IPS-18c (cell line): ENCODE results near the gene NPVF.

Experiments
- H3K4me3 ChIP-seq: 2 replicates; pipeline ENCODE4 v1.7.0; 2013; ENCODE audit warnings: low read depth, mild to moderate bottlenecking, low read length, moderate library complexity; ENCODE audit not compliant: insufficient read depth
- H3K9me3 ChIP-seq: one replicate; pipeline ENCODE4 v1.6.1; 2013; ENCODE audit warnings: mild to moderate bottlenecking, low read length, moderate library complexity; ENCODE audit not compliant: control insufficient read depth, insufficient read depth

NPVF gene

DNA sequence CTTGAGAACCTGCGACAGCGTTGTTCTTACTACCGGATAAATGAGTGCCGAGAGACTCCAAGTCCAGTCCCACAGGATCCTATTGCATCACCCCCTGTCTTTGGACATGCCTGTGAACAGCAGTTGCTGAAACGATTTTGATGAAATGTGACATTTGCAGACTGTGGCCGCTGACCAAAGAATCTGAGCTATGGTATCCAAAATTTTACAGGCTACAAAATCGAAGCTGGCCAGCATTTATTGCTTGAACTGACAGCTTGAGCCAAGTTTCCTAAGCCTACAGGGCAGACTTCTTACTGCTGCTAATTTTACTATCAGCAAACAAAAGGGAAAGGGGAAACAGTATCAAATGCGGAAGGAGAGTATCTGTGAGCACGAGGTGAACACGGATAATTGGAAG is 12.1 kb upstream of the NPVF start:
- Histone ChIP-seq H3K9me3 (no peaks in the 10 kb centered on the region), H3K4me3 (no peak overlapping the region)

DNA sequence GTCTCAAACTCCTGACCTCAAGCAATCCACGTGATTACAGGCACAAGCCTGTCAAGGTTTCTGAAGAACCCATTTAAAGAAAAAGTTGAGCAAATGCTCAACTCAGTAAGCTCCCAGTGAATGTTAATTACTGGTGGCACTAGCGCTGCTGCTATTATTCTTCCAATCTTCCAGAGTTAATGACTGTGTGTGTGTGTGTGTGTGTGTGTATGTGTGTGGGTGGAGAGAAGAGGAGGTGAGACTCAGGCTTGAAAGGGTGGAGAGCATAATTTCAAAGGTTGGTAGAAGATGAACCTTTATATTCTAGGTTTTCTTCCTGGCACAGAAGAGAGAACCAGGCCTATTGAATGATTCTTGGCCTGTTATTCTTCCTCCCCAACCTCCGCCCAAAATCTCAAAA is 11.6 kb upstream of the NPVF start:
- H3K4me3 ChIP-seq, result no peak overlapping the region
- H3K9me3 ChIP-seq, result no peaks in the 10 kb centered on the region

DNA sequence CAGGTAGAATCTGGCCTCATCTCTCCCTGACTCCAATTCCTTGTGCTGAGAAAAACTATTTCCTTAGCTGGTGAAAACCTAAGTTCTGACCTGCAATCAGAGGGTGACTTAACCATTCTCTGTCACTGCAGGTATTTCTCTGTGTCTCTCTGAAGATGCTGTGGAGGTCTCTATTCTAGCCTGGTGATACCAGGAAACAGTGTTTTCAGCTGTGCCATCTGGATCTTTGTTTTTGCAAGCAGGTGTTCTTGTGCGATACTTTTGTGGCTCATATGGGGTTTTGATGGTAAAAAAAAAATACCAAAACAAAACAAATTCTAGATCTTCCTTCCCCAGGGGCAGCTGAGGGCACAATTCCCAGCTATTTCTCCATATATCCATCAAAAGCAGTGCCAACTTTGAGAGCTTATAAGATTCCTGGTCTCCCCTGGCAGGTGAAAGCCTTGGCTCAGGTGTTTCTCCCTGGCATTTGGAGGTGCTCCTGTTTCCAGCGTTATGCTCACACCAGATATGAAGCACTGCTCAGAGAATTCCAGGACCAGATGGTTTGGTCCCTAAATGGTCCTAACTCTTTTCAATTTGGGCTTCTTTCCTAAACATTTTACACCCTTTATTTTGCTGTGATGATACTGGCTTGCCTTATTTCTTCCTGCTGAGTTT is 9.9 kb upstream of the NPVF start:
- Histone ChIP-seq H3K9me3 (no peaks in the 10 kb centered on the region), H3K4me3 (no peak overlapping the region)

DNA sequence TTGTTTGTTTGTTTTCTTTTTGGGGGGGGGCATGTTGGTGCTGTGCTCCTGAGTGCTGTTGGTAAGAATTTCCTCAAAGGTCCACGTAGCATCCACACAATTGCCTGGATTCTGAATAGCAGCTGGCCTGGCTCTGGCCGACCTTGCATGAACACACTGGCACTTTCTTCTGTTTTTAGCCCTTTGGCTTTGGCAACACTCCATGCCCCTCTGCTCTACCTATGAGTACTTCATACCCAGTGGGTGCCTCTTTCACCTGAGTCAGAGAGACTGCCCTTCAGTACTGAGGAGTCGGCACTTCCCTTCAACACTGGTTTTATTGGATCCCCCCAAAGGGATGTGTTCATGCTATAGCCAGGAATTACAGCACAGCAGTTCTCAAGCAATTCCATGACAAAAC is 7.2 kb upstream of the NPVF start:
- Histone ChIP-seq H3K9me3 (peaks cover 2% of the 10 kb centered on the region), H3K4me3 (no peak overlapping the region)

DNA sequence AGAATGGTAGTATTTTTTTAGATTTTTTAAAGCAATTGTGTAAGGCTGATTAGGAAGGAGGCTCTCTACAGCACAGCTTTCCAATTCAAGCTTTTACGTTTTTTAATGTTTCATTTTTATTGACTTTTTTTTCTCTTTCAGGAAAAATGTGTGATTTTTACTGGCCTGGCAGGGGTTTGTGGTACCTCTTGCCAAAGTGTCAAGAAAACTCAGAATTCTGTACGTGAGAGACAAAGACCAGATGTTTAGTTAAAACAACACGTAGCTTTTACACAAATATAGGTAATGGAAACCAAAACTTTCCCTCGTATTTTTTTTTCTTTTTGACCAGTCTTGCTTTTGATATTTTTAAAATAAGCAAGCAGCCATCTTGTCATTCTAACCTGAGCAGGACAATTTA is 6.0 kb upstream of the NPVF start:
- Histone ChIP-seq H3K4me3 (no peak overlapping the region), H3K9me3 (peaks cover 2% of the 10 kb centered on the region)

DNA sequence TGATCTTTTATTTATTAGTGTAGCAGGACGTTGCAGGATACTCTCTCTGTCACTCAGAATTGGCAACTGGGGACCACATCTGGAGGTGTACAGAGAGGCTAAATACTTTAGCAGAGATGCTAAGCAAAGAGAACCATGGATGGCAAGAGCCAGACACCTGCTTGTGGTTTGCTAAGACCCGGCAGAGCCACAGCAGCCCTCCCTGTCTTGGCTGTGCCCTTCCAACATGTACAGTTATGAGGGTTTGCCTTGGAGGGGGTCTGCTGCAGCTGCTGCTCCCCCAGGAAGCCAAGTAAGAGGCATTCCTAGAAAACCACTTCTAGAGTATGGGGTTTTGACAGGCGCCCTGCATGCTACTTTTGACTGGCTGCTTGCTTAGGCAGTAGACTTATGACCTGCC is 5.1 kb downstream of the NPVF start:
- Histone ChIP-seq H3K4me3 (no peak overlapping the region), H3K9me3 (no peaks in the 10 kb centered on the region)

DNA sequence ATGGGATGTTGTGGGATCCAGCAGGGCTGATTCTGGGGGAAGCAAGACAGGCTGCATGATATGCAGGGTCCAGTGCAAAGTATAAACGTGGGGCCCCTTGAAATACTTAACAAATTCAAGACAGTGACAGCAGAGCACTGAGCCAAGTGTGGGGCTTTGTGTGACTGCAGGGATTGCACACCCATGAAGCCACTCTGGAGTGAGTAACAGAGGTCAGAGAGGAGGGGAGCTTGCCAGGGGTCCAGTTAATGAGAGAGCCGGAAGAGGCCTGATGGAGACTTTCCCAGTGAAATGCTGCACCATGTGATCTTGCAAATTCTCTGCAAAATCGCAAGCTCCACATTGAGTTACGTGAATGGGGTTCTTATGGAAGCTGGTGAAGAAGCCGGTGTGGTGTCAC is 5.6 kb downstream of the NPVF start:
- no peaks in the 10 kb centered on the region for H3K9me3 ChIP-seq
- no peak overlapping the region for H3K4me3 ChIP-seq

DNA sequence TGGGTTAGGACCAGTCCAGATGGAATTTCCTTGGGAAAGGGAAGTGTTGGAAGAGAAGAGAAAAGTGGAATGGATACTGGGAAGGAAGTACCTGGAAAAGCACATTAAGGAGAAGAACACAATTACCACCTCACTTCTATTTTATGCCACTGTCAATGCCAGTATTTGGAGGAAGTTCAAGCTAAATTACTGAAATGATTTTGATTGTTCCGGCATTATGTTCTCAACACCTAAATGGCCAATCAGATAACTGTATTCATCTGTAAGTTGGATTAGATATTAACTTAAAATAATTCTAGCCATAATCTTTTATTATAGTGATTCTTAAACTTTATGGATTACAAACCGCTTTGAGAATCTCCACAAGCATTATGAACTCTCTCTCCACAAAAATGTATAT is 7.3 kb downstream of the NPVF start:
- no peak overlapping the region for H3K4me3 ChIP-seq
- no peaks in the 10 kb centered on the region for H3K9me3 ChIP-seq

DNA sequence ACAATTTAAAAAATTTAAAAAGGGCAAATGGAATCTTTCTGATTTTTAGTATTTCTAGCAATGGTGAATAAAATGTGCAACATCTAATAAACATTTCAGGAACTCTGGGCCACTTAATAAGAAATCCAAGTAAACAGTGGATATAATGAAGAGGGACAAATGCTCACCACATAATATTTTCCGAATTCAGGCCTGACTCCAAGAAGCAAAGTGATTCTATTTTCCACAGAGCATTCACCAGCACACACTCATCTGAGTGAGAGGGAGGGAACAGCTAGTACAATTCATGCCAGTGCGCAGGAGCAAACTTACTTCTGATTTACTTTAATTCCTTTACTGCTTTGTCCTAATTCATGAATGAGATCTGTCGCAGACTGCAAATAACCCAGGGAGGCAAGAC is 10.1 kb downstream of the NPVF start:
- no peak overlapping the region for H3K4me3 ChIP-seq
- no peaks in the 10 kb centered on the region for H3K9me3 ChIP-seq

DNA sequence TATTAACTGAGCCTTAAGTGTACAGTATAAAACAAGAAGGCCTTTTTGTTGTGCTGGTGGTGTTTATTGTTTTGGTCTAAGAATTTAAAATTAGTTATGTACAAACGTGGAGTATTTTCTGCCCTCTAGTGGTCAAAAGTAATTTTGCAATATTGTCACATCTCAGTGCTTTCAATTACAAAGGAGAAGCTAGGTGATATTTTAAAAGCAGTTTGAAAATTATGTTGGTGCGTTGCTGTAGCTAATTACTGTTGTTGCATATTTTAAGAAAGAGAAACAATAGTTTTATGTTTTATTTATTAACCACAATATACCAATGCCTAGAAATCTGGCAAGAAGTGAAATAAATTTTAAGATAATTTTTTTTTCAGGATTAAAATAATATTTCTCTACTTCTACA is 11.4 kb downstream of the NPVF start:
- no peaks in the 10 kb centered on the region for H3K9me3 ChIP-seq

DNA sequence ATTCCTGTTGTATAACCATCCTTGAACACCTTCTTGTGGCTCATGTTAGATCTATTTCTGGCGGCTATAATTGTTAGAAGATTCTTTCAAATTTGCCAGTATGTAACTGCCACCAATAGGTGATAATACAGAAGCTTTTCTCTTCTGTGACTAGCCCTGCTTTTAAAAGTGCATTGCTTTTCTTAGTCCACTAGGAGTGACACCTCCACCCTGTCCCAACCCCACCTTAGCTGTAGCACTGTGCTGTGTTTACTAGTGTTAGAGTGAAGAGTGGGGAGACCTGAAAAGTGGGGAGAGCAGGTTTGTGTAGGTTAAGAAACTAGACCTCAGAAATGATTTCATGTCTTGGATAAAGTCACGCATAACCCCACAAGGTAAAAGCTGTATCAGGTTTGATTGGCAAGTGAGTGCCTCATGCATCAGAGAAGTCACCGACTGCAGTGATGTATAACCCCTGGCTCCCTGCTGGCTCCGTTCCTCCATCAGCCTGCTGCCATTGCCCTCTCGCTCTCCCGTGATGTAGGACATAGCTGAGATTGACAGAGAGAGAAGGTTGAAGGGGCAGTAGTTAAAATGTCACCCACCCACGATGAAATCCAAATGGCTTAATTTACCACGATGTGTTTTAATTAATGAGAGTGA is 12.5 kb downstream of the NPVF start:
- Histone ChIP-seq H3K9me3 (no peaks in the 10 kb centered on the region), H3K4me3 (no peak overlapping the region)

More for the DNA sequence above, 11.4 kb downstream of the NPVF start:
- no peak overlapping the region for H3K4me3 ChIP-seq

DNA sequence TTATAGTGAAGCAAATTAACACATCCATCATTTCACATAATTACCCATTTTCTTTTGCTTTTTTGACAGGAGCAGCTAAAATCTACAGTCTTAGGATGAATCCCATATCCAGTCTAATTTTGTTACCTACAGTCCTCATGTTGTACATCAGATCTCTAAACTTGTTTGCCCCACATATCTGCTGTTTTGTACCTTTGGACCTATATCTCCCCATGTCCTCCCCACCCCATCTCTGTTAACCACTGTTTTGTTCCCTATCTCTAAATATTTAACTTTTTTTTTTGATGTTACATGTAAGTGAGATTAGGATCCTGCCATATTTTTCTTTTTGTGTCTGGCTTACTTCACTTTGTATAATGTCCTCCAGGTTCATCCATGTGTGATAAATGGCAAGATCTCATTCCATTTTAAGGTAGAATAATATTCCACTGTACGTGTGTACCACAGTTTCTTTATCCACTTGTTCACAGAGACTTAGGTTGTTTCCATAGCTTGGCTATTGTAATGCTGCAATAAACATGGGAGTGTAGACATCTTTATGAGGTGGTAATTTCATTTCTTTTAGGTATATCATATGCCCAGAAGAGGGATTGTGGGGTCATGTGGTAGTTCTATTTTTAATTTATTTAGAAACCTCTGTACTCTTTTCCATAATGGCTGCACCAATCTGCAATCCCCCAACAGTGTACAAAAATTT is 19.6 kb downstream of the NPVF start:
- Histone ChIP-seq H3K4me3 (no peak overlapping the region), H3K9me3 (no peaks in the 10 kb centered on the region)

DNA sequence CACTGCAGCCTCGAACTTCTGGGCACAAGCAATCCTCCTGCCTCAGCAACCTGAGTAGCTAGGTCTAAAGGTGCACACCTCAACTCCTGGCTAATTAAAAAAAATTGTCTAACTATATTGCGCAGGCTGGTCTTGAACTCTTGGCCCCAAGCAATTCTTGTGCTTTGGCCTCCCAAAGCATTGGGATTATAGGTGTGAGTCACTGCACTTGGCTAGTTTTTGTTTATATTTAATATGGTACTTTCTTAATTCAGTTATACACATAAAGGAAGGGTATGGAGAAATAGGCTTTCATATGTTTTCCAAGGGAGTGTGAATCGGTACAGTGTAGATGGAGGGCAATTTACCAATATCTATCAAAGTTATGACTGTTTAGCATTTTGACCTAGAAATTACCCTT is 20.4 kb downstream of the NPVF start:
- Histone ChIP-seq H3K4me3 (no peak overlapping the region), H3K9me3 (no peaks in the 10 kb centered on the region)

DNA sequence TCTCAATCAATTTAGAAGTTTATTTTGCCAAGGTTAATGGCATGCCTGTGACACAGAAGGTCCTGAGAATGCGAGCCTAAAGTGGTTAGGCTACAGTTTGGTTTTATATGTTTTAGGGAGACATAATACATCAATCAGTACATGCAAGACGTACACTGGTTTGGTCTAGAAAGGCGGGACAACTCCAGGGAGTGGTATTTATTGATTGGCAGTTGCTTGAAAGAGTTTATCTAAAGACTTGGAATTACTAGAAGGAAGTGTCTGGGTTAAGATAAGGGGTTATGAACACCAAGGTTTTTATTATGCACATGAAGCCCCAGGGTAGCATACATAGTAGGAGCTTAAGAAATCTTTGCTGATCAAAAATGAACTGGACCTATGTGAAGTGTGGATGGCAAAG is 21.5 kb downstream of the NPVF start:
- no peak overlapping the region for H3K4me3 ChIP-seq
- H3K9me3 ChIP-seq, result no peaks in the 10 kb centered on the region

DNA sequence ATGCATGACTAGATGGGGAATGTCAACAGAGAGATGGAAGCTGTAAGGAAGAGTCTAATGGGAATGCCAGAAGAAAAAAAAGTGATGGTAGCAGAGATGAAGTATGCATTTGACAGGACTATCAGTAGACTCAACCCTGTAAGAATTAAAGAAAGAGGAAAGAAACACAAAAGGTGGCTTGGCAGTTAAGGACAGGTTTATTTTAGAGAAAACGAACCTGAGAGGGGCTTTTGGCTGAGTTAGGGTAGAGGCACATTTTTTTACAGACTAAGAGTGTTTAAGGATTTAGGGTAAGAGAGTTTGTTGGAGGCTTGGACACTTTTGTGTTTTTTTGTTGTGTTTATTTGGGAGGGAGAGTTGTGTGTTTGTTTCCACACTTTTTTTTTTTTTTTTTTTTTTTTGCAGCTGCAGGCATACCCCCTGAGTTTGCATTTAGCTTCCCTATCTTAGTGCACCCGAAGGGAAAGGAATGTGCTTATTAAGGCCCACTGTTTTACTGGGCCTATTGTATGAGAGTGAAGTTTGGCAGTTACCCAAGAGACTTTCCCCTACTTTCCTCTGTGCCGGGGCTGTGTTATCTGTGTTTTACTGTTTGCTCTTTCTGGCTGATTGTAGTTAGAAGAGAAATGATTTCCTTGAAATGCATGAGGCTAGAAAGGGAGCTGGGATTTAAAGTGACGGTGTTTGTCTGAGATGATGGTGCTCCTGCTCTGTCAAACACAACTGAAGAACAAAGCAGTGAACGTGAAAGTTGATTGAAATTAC is 32.0 kb downstream of the NPVF start:
- no peak overlapping the region for H3K4me3 ChIP-seq
- peaks cover 2% of the 10 kb centered on the region for H3K9me3 ChIP-seq

DNA sequence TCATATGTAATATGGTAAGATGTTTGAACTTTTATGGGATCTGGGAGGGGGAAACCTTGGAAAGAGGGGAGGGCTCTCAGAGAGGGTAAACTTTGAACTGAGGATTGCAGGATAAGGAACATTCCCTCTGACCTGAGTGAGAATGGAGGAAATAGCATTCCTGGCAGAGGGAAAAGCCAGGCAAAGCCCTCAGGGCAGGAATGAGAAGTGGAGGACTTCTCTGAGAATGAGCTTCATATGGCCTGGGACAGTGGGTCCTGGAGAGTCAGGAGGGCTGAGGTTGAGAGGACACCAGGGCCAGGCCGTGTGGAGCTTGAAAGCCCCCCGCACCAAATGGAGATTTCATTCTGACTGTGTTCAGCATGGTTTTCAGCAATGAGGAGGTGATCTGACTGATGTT is 34.2 kb downstream of the NPVF start:
- Histone ChIP-seq H3K4me3 (no peak overlapping the region), H3K9me3 (peaks cover 2% of the 10 kb centered on the region)

DNA sequence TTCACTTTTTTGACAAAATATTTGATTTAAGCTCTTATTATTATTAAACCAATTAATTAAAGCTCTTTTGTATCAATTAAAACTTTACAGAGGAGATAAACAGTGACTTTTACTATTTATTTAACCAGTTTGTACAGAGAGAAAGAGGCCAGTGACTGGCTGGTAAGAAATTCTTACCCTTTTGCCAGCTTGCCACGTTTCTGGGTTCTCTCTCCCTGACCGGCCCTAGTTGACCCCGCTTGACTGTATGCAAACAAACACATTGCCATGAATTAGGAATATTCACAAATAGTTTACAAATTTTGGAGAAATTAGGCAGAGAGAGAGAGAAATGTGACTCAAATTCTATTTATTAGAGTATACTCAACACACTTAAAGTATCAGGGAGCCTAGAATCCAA is 36.2 kb downstream of the NPVF start:
- Histone ChIP-seq H3K4me3 (no peak overlapping the region), H3K9me3 (peaks cover 2% of the 10 kb centered on the region)

DNA sequence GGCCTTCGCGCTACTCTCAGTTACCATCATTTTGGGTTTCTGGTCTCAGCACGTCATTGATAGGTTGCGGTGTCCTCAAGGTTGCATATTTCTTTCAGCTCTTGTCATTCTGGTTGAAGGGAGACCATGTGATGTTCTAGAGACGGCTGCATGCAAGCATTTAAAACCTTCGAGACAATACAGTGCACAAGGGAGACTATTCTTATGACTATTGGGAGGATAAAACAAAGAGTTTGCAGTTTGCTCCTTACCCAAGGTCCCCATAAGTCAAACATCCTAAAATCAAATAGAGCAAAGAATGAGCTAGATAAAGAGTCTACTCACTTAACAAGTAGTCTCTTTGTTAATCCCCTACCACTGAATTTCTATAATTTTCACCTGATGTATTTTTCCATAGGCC is 39.1 kb downstream of the NPVF start:
- Histone ChIP-seq H3K9me3 (no peaks in the 10 kb centered on the region), H3K4me3 (no peak overlapping the region)
